SK-N-SH treated with all-trans-retinoic acid at 6 μM for 48 hours (cell line): Measurements from ENCODE around the gene NUDT2.

Experiments
- ARNTL ChIP-seq: fragments of 450-650 bp; formaldehyde crosslinking; IDR thresholded peaks from 2 replicates; pipeline ENCODE4 v1.5.0; 2020; ENCODE audit warnings: low read depth, mild to moderate bottlenecking, moderate library complexity, borderline replicate concordance
- OSR1 ChIP-seq: fragments of 250-450 bp; sonication (Bioruptor Pico); IDR thresholded peaks from 2 replicates; pipeline ENCODE4 v1.8.0; 2022; ENCODE audit warnings: moderate library complexity, mild to moderate bottlenecking, inconsistent platforms
- RARB ChIP-seq: fragments of 250-450 bp; sonication (Bioruptor Pico); IDR thresholded peaks from 2 replicates; pipeline ENCODE4 v1.8.0; 2021; ENCODE audit warnings: mild to moderate bottlenecking, moderate library complexity
- SNAI2 ChIP-seq: fragments of 250-450 bp; sonication (Bioruptor Pico); IDR thresholded peaks from 2 replicates; pipeline ENCODE4 v1.5.0; 2020; ENCODE audit warnings: mild to moderate bottlenecking, moderate library complexity
- TCF4 ChIP-seq: fragments of 250-450 bp; sonication (Bioruptor Pico); IDR thresholded peaks from 2 replicates; pipeline ENCODE4 v1.8.0; 2021; ENCODE audit warnings: mild to moderate bottlenecking, moderate library complexity, borderline replicate concordance
- ZNF70 ChIP-seq: fragments of 450-650 bp; formaldehyde crosslinking; IDR thresholded peaks from 2 replicates; pipeline ENCODE4 v1.5.0; 2020; ENCODE audit warnings: mild to moderate bottlenecking, moderate library complexity
- ZNF8 ChIP-seq: fragments of 450-650 bp; formaldehyde crosslinking; IDR thresholded peaks from 2 replicates; pipeline ENCODE4 v1.5.0; 2020; ENCODE audit warnings: mild to moderate bottlenecking, moderate library complexity
- TF ChIP-seq, protein P1 (sequence below): fragments of 250-450 bp; sonication (Bioruptor Pico); IDR thresholded peaks from 2 replicates; pipeline ENCODE4 v1.5.0; 2020; ENCODE audit warnings: mild to moderate bottlenecking, moderate library complexity
- TF ChIP-seq, protein P2 (sequence below): fragments of 250-450 bp; sonication (Bioruptor Pico); IDR thresholded peaks from 2 replicates; pipeline ENCODE4 v1.8.0; 2020; ENCODE audit warnings: mild to moderate bottlenecking, moderate library complexity, borderline replicate concordance
- TF ChIP-seq, protein P3 (sequence below): fragments of 250-450 bp; sonication (Bioruptor Pico); IDR thresholded peaks from 2 replicates; pipeline ENCODE4 v1.5.1; 2020; ENCODE audit warnings: low read depth, mild to moderate bottlenecking, moderate library complexity

DNA sequence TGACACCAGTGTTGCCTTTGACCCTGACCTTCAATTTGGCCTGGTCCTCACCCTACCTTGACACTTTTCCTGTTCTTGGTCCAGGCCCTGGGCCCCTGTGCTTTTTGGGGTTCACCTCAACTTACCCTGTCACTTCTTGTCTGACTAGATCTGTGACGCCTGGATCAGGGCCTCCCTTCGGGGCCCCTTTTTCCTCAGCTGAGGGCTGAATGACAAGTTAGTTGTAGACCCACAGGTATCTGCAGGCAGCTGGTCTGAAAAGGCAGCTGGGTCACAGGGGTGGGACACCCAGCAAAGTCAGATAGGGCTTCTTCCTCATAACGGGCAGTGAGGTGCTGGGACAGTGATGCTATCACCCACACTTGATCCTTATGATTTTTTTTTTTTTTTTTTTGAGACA is 57.3 kb downstream of the NUDT2 start:
- TF ChIP-seq, protein P1, sequence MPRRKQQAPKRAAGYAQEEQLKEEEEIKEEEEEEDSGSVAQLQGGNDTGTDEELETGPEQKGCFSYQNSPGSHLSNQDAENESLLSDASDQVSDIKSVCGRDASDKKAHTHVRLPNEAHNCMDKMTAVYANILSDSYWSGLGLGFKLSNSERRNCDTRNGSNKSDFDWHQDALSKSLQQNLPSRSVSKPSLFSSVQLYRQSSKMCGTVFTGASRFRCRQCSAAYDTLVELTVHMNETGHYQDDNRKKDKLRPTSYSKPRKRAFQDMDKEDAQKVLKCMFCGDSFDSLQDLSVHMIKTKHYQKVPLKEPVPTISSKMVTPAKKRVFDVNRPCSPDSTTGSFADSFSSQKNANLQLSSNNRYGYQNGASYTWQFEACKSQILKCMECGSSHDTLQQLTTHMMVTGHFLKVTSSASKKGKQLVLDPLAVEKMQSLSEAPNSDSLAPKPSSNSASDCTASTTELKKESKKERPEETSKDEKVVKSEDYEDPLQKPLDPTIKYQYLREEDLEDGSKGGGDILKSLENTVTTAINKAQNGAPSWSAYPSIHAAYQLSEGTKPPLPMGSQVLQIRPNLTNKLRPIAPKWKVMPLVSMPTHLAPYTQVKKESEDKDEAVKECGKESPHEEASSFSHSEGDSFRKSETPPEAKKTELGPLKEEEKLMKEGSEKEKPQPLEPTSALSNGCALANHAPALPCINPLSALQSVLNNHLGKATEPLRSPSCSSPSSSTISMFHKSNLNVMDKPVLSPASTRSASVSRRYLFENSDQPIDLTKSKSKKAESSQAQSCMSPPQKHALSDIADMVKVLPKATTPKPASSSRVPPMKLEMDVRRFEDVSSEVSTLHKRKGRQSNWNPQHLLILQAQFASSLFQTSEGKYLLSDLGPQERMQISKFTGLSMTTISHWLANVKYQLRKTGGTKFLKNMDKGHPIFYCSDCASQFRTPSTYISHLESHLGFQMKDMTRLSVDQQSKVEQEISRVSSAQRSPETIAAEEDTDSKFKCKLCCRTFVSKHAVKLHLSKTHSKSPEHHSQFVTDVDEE (CRISPR knock-in tag), result no peak
- TF ChIP-seq ZNF8 (CRISPR knock-in tag) (no peak), TCF4 (CRISPR knock-in tag) (no peak), OSR1 (CRISPR knock-in tag) (no peak), ARNTL (CRISPR knock-in tag) (no peak), ZNF70 (no peak), RARB (CRISPR knock-in tag) (no peak), SNAI2 (CRISPR knock-in tag) (no peak)
- TF ChIP-seq, protein P2, sequence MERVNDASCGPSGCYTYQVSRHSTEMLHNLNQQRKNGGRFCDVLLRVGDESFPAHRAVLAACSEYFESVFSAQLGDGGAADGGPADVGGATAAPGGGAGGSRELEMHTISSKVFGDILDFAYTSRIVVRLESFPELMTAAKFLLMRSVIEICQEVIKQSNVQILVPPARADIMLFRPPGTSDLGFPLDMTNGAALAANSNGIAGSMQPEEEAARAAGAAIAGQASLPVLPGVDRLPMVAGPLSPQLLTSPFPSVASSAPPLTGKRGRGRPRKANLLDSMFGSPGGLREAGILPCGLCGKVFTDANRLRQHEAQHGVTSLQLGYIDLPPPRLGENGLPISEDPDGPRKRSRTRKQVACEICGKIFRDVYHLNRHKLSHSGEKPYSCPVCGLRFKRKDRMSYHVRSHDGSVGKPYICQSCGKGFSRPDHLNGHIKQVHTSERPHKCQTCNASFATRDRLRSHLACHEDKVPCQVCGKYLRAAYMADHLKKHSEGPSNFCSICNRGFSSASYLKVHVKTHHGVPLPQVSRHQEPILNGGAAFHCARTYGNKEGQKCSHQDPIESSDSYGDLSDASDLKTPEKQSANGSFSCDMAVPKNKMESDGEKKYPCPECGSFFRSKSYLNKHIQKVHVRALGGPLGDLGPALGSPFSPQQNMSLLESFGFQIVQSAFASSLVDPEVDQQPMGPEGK (CRISPR knock-in tag), result no peak
- TF ChIP-seq, protein P3, sequence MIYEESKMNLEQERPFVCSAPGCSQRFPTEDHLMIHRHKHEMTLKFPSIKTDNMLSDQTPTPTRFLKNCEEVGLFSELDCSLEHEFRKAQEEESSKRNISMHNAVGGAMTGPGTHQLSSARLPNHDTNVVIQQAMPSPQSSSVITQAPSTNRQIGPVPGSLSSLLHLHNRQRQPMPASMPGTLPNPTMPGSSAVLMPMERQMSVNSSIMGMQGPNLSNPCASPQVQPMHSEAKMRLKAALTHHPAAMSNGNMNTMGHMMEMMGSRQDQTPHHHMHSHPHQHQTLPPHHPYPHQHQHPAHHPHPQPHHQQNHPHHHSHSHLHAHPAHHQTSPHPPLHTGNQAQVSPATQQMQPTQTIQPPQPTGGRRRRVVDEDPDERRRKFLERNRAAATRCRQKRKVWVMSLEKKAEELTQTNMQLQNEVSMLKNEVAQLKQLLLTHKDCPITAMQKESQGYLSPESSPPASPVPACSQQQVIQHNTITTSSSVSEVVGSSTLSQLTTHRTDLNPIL, result no peak
